CMK (cell line): ENCODE results near the gene EPB41L3.
"Not testable (repeated sequence)": the region's sequence is repeated elsewhere in the genome, so short reads cannot be mapped to it uniquely, and the experiment has no call there.

Source experiments
- DNase-seq: peaks from one replicate; pipeline ENCODE4 v3.0.0-alpha.2; 2010; ENCODE audit warnings: low read depth

Gene EPB41L3

GRCh38 chr18:5543773-5544389, at the start of gene EPB41L3:
Gene EPB41L3, minus strand, starts transcription at chr18:5543997. Its CDS starts 54,814 bp downstream, at chr18:5489183.
- no peak for DNase-seq

GRCh38 chr18:5588529-5588928, 44.7 kb upstream of the EPB41L3 start:
- DNase-seq = no peak

GRCh38 chr18:5585653-5586052, 41.9 kb upstream of the EPB41L3 start:
- DNase-seq = no peak

- no peak for DNase-seq
Observed at GRCh38 chr18:5584746-5585417, 41.1 kb upstream of the EPB41L3 start.

- DNase-seq = no peak
Observed at GRCh38 chr18:5582849-5583681, 39.3 kb upstream of the EPB41L3 start.

GRCh38 chr18:5582076-5582475, 38.3 kb upstream of the EPB41L3 start:
- DNase-seq = no peak

GRCh38 chr18:5574843-5575242, 31.0 kb upstream of the EPB41L3 start:
- no peak for DNase-seq

GRCh38 chr18:5571666-5572065, 27.9 kb upstream of the EPB41L3 start:
- no peak for DNase-seq

- not testable (repeated sequence) for DNase-seq
Observed at GRCh38 chr18:5570613-5571012, 26.8 kb upstream of the EPB41L3 start.

GRCh38 chr18:5568416-5568815, 24.6 kb upstream of the EPB41L3 start:
- no peak for DNase-seq

GRCh38 chr18:5558851-5559250, 15.1 kb upstream of the EPB41L3 start:
- DNase-seq = no peak

- DNase-seq = no peak
Observed at GRCh38 chr18:5556310-5556974, 12.6 kb upstream of the EPB41L3 start.

GRCh38 chr18:5554629-5555028, 10.8 kb upstream of the EPB41L3 start:
- DNase-seq = no peak

GRCh38 chr18:5546660-5547059, 2.9 kb upstream of the EPB41L3 start:
- no peak for DNase-seq

GRCh38 chr18:5543036-5543680, 639 bp downstream of the EPB41L3 start:
- DNase-seq = no peak

GRCh38 chr18:5542515-5543035, 1.2 kb downstream of the EPB41L3 start:
- DNase-seq = no peak

GRCh38 chr18:5541644-5542043, 2.2 kb downstream of the EPB41L3 start:
- DNase-seq = no peak

GRCh38 chr18:5539391-5539790, 4.4 kb downstream of the EPB41L3 start:
- no peak for DNase-seq

- no peak for DNase-seq
Observed at GRCh38 chr18:5538544-5538943, 5.3 kb downstream of the EPB41L3 start.

GRCh38 chr18:5537860-5538259, 5.9 kb downstream of the EPB41L3 start:
- no peak for DNase-seq

GRCh38 chr18:5534845-5535244, 9.0 kb downstream of the EPB41L3 start:
- DNase-seq = no peak

GRCh38 chr18:5532066-5532465, 11.7 kb downstream of the EPB41L3 start:
- DNase-seq = no peak
